GM18870 (cell line): ENCODE data around the gene PRKG1.
"Not testable (repeated sequence)": the region's sequence is repeated elsewhere in the genome, so short reads cannot be mapped to it uniquely, and the experiment has no call there.

Source experiments
- ATAC-seq: cut with Tn5 transposase; IDR thresholded peaks from one replicate; pipeline ENCODE4 v1.9.1; 2021; ENCODE audit warnings: moderate library complexity; ENCODE audit not compliant: unreplicated experiment

Gene PRKG1

GRCh38 chr10:51371743-51372142, 297.5 kb downstream of the PRKG1 start:
- ATAC-seq, result no peak

GRCh38 chr10:51375790-51376189, 301.5 kb downstream of the PRKG1 start:
- ATAC-seq, result no peak

- no peak for ATAC-seq
Observed at GRCh38 chr10:51377070-51377931, 303.0 kb downstream of the PRKG1 start.

GRCh38 chr10:51377932-51378599, 303.8 kb downstream of the PRKG1 start:
- no peak for ATAC-seq

GRCh38 chr10:51382181-51382580, 307.9 kb downstream of the PRKG1 start:
- no peak for ATAC-seq

- ATAC-seq, result no peak
Observed at GRCh38 chr10:51384971-51385370, 310.7 kb downstream of the PRKG1 start.

GRCh38 chr10:51386248-51386885, 312.1 kb downstream of the PRKG1 start:
- no peak for ATAC-seq

GRCh38 chr10:51389415-51390321, 315.4 kb downstream of the PRKG1 start:
- ATAC-seq, result no peak

- ATAC-seq, result not testable (repeated sequence)
Observed at GRCh38 chr10:51393006-51393405, 318.7 kb downstream of the PRKG1 start.

GRCh38 chr10:51394039-51394438, 319.8 kb downstream of the PRKG1 start:
- ATAC-seq, result no peak

GRCh38 chr10:51397244-51397643, 323.0 kb downstream of the PRKG1 start:
- ATAC-seq, result no peak

GRCh38 chr10:51397695-51398094, 323.4 kb downstream of the PRKG1 start:
- no peak for ATAC-seq

- ATAC-seq, result no peak
Observed at GRCh38 chr10:51399840-51400239, 325.6 kb downstream of the PRKG1 start.

GRCh38 chr10:51400392-51401096, 326.3 kb downstream of the PRKG1 start:
- no peak for ATAC-seq

GRCh38 chr10:51403521-51403920, 329.2 kb downstream of the PRKG1 start:
- no peak for ATAC-seq

GRCh38 chr10:51405580-51406351, 331.5 kb downstream of the PRKG1 start:
- ATAC-seq, result no peak

- ATAC-seq, result no peak
Observed at GRCh38 chr10:51406581-51406980, 332.3 kb downstream of the PRKG1 start.

- ATAC-seq, result no peak
Observed at GRCh38 chr10:51416494-51416893, 342.2 kb downstream of the PRKG1 start.
